GM19397 (cell line): Measurements from ENCODE around the gene EPHA2.

Experiments
- ATAC-seq: cut with Tn5 transposase; IDR thresholded peaks from one replicate; pipeline ENCODE4 v1.9.1; 2021; ENCODE audit warnings: mild to moderate bottlenecking, moderate library complexity; ENCODE audit not compliant: unreplicated experiment

Gene EPHA2

GRCh38 chr1:16138772-16139221 is 17.1 kb downstream of the EPHA2 start:
- ATAC-seq: no peak

GRCh38 chr1:16137890-16138467 is 17.9 kb downstream of the EPHA2 start:
- no peak for ATAC-seq

- ATAC-seq: no peak
Observed at GRCh38 chr1:16135501-16135900, 20.4 kb downstream of the EPHA2 start.

- ATAC-seq: no peak
Observed at GRCh38 chr1:16134906-16135305, 21.0 kb downstream of the EPHA2 start.

GRCh38 chr1:16134066-16134801 is 21.6 kb downstream of the EPHA2 start:
- ATAC-seq: no peak

GRCh38 chr1:16133007-16133961 is 22.6 kb downstream of the EPHA2 start:
- ATAC-seq: no peak

GRCh38 chr1:16132325-16132785 is 23.5 kb downstream of the EPHA2 start:
- no peak for ATAC-seq

- no peak for ATAC-seq
Observed at GRCh38 chr1:16131636-16132324, 24.1 kb downstream of the EPHA2 start.

GRCh38 chr1:16130827-16131226 is 25.0 kb downstream of the EPHA2 start:
- no peak for ATAC-seq

- ATAC-seq: no peak
Observed at GRCh38 chr1:16129921-16130543, 25.8 kb downstream of the EPHA2 start.

GRCh38 chr1:16129316-16129715 is 26.6 kb downstream of the EPHA2 start:
- ATAC-seq: no peak

GRCh38 chr1:16128338-16128741 is 27.5 kb downstream of the EPHA2 start:
- no peak for ATAC-seq

GRCh38 chr1:16127676-16128337 is 28.1 kb downstream of the EPHA2 start:
- ATAC-seq: no peak

- no peak for ATAC-seq
Observed at GRCh38 chr1:16126743-16127515, 28.9 kb downstream of the EPHA2 start.

- no peak for ATAC-seq
Observed at GRCh38 chr1:16126160-16126559, 29.7 kb downstream of the EPHA2 start.

- ATAC-seq: no peak
Observed at GRCh38 chr1:16125483-16125882, 30.4 kb downstream of the EPHA2 start.

- ATAC-seq: no peak
Observed at GRCh38 chr1:16125088-16125470, 30.8 kb downstream of the EPHA2 start.

- ATAC-seq: no peak
Observed at GRCh38 chr1:16124377-16125087, 31.3 kb downstream of the EPHA2 start.
